WTC11 (cell line): Measurements from ENCODE around the gene ASCC3.

Source experiments
- CTCF ChIP-seq: fragments of 200-600 bp; IDR thresholded peaks from 2 replicates; pipeline ENCODE4 v1.8.0; 2022; ENCODE audit warnings: antibody characterized with exemption
- ELF4 ChIP-seq: sonication (generic); formaldehyde crosslinking; IDR thresholded peaks from 2 replicates; pipeline ENCODE4 v1.8.1; 2022; ENCODE audit warnings: low read depth, mild to moderate bottlenecking, moderate library complexity, missing genetic modification reagents
- ETV6 ChIP-seq: sonication (generic); formaldehyde crosslinking; IDR thresholded peaks from 2 replicates; pipeline ENCODE4 v1.8.1; 2022; ENCODE audit warnings: mild to moderate bottlenecking, missing genetic modification reagents
- GABPB1 ChIP-seq: sonication (generic); formaldehyde crosslinking; IDR thresholded peaks from 2 replicates; pipeline ENCODE4 v1.8.1; 2023; ENCODE audit warnings: mild to moderate bottlenecking, missing genetic modification reagents
- ZNF263 ChIP-seq: sonication (generic); formaldehyde crosslinking; IDR thresholded peaks from 2 replicates; pipeline ENCODE4 v1.8.1; 2022; ENCODE audit warnings: low read depth, mild to moderate bottlenecking, moderate library complexity, missing genetic modification reagents

- no peak for TF ChIP-seq ETV6 (CRISPR knock-in tag)
- no peak for TF ChIP-seq CTCF
- no peak for TF ChIP-seq ZNF263
- TF ChIP-seq ELF4 = no peak
- TF ChIP-seq GABPB1 (CRISPR knock-in tag) = no peak
Measured at GRCh38 chr6:100892693-100893092, 11.6 kb upstream of the ASCC3 start.
